ENCODE data around the gene PIGL.
"Not testable (repeated sequence)": the region's sequence is repeated elsewhere in the genome, so short reads cannot be mapped to it uniquely, and the experiment has no call there.

The PIGL gene

GRCh38 chr17:16216341-16217001 lies 539 bp upstream of the PIGL start:
- not testable (repeated sequence) for DNase-seq

GRCh38 chr17:16222406-16222805 lies 5.4 kb downstream of the PIGL start:
- DNase-seq = no peak

GRCh38 chr17:16229912-16230561 lies 13.0 kb downstream of the PIGL start:
- not testable (repeated sequence) for DNase-seq

GRCh38 chr17:16232391-16232790 lies 15.4 kb downstream of the PIGL start:
- no peak for DNase-seq

GRCh38 chr17:16239931-16240330 lies 22.9 kb downstream of the PIGL start:
- no peak for DNase-seq

GRCh38 chr17:16241906-16242399 lies 24.9 kb downstream of the PIGL start:
- DNase-seq = no peak

- DNase-seq = no peak
These were observed 26.4 kb downstream of the PIGL start for GRCh38 chr17:16243385-16243784.

GRCh38 chr17:16243801-16244567 lies 27.0 kb downstream of the PIGL start:
- no peak for DNase-seq

GRCh38 chr17:16247586-16247984 lies 30.6 kb downstream of the PIGL start:
- DNase-seq = no peak

GRCh38 chr17:16250635-16251034 lies 33.6 kb downstream of the PIGL start:
- DNase-seq = no peak

- no peak for DNase-seq
These were observed 34.0 kb downstream of the PIGL start for GRCh38 chr17:16251043-16251442.

- DNase-seq = no peak
These were observed 34.5 kb downstream of the PIGL start for GRCh38 chr17:16251556-16251955.

GRCh38 chr17:16254773-16255400 lies 37.9 kb downstream of the PIGL start:
- DNase-seq = no peak

- DNase-seq = peak in 48 of 56 donors; percentile 1 to 85 (median 30)
These were observed 38.5 kb downstream of the PIGL start for GRCh38 chr17:16255481-16255921.

- no peak for DNase-seq
These were observed 41.9 kb downstream of the PIGL start for GRCh38 chr17:16258901-16259300.

GRCh38 chr17:16259926-16260325 lies 42.9 kb downstream of the PIGL start:
- DNase-seq = no peak

- no peak for DNase-seq
These were observed 44.0 kb downstream of the PIGL start for GRCh38 chr17:16261049-16261448.

GRCh38 chr17:16262201-16262600 lies 45.2 kb downstream of the PIGL start:
- no peak for DNase-seq

GRCh38 chr17:16267174-16267573 lies 50.2 kb downstream of the PIGL start:
- no peak for DNase-seq

GRCh38 chr17:16269658-16270057 lies 52.6 kb downstream of the PIGL start:
- no peak for DNase-seq

GRCh38 chr17:16272111-16272840 lies 55.3 kb downstream of the PIGL start:
- DNase-seq = no peak
